Adrenal gland (tissue), 12 donors: ENCODE measurements around the gene AGPS. TPM values are rescaled to one million over a fixed set of nuclear protein-coding genes. Genes with fewer than 3 reads are reported as not detected.

Source experiments
- DNase-seq, 7 donors: peaks; one replicate each; pipeline ENCODE4 v3.0.0-alpha.2; 2019 to 2020
- H3K27ac ChIP-seq, 5 donors: fragments of 200-600 bp; sonication (generic) in 4 of 5; 1 replicate in 3 of 5; 2 replicates in 2 of 5; pipeline versions ENCODE4 v1.5.1 to v1.8.0; 2016 to 2020; ENCODE audit warnings: mild to moderate bottlenecking in 1 of 5
- H3K27me3 ChIP-seq: fragments of 200-600 bp; 2 replicates; pipeline ENCODE4 v1.8.0; 2021
- H3K36me3 ChIP-seq, 2 donors: fragments of 200-600 bp; replicated peaks in 1 of 2; 1 replicate in 1 of 2; 2 replicates in 1 of 2; pipeline versions ENCODE4 v1.5.1 to v1.8.0; 2018 to 2022
- H3K4me1 ChIP-seq, 2 donors: fragments of 200-600 bp; replicated peaks in 1 of 2; 1 replicate in 1 of 2; 2 replicates in 1 of 2; pipeline versions ENCODE4 v1.5.1 to v1.8.0; 2018 to 2021
- H3K4me3 ChIP-seq, 4 donors: fragments of 200-600 bp; sonication (generic) in 3 of 4; one replicate each; pipeline ENCODE4 v1.5.1; 2016 to 2018
- H3K9me3 ChIP-seq, 3 donors: fragments of 200-600 bp; sonication (generic) in 1 of 3; replicated peaks in 1 of 3; 1 replicate in 2 of 3; 2 replicates in 1 of 3; pipeline versions ENCODE4 v1.5.1 to v1.8.0; 2016 to 2021
- CTCF ChIP-seq, 6 experiments: fragments of 450-650 bp in 4 of 6; fragments of 200-600 bp in 2 of 6; sonication (generic) in 1 of 6; IDR thresholded peaks; 1 replicate in 5 of 6; 2 replicates in 1 of 6; pipeline versions ENCODE4 v1.5.1 to v1.8.0; 2016 to 2021; ENCODE audit warnings: antibody characterized with exemption in 6 of 6, mild to moderate bottlenecking in 2 of 6, moderate library complexity in 1 of 6
- POLR2A ChIP-seq, 2 donors: fragments of 450-650 bp; IDR thresholded peaks; one replicate each; pipeline ENCODE4 v1.6.1; 2017; ENCODE audit warnings: antibody characterized with exemption in 2 of 2, mild to moderate bottlenecking in 2 of 2, moderate library complexity in 1 of 2
- WGBS, 4 donors: extraction: QIAGEN DNeasy Blood & Tissue Kit in 2 of 4; methylation state at CpG; one replicate each; pipeline versions ENCODE4 v1.1.5 to v1.1.7; 2013 to 2017; 5-methylcytosine and 5-hydroxymethylcytosine counted together
- intact Hi-C, 2 donors: fragments of 100-400 bp; cut with DNase I; formaldehyde crosslinking; loops; one replicate each; pipeline versions ENCODE4 v1.14.1 to v1.15.0; 2022 to 2023
- polyA plus RNA-seq, 3 donors: library from polyadenylated mRNA; stranded (reverse); fragments of 200-250 nt in 2 of 3; fragments of 350-450 nt in 1 of 3; fragmentation: Illumina TruSeq in 1 of 3; extraction: RNeasy Lipid Tissue Mini Kit (QIAGEN cat#74804) in 1 of 3; gene quantifications; one replicate each; pipeline ENCODE4 v1.2.3, GENCODE V29; 2013 to 2014
- total RNA-seq, 9 donors: library from RNA; depleted of rRNA in 4 of 9; stranded (reverse); fragments of >200 nt in 4 of 9; fragments of 120-200 nt in 1 of 9; fragmentation: NEBNext Ultra II Directional in 1 of 9; extraction: Animal tissue kit (Norgen Biotek cat#: 25700) in 1 of 9; gene quantifications; one replicate each; pipeline versions ENCODE4 v1.1.0 to v1.2.4, GENCODE V29; 2013 to 2023
- donor health status: healthy with polysubstance abuse.
- donor health status: Bipolar disorder and iron deficiency.
- donor health status: DM: yes; HTN: yes; CAD: no.
- donor health status: DM: no; HTN: no; CAD: no.
- donor health status: DM: no; HTN: no; CAD: no.
- donor health status: DM: yes; HTN: yes; CAD: no.

The AGPS gene
- total and polyA plus RNA-seq, 12 donors = 3.8 to 43.1 (median 32.8) TPM

- Histone ChIP-seq H3K4me3 (no peak overlapping the region), H3K36me3 (no peaks in the 10 kb centered on the region), H3K27ac (no peak overlapping the region), H3K4me1 (peaks cover 0 to 4% of the 10 kb centered on the region in 2 donors), H3K27me3 (no peaks in the 10 kb centered on the region), H3K9me3 (no peaks in the 10 kb centered on the region)
- no peak for DNase-seq
- WGBS, 4 donors = 96 to 100% (median 97%) methylated on average over 1 of the region's 1 CpG; no CpG with 5 or more reads in 1 of the 4 donors
- intact Hi-C loops = no loop called here
- TF ChIP-seq POLR2A (IDR thresholded peaks at IDR 0.05) (no peak), CTCF (IDR thresholded peaks at IDR 0.05) (no peak)
These were observed 165.2 kb downstream of the AGPS start for GRCh38 chr2:177557794-177558193.

- H3K4me3 ChIP-seq = no peak overlapping the region
- no peaks in the 10 kb centered on the region for H3K36me3 ChIP-seq
- no peaks in the 10 kb centered on the region for H3K4me1 ChIP-seq
- DNase-seq = no peak
- no peak overlapping the region for H3K27ac ChIP-seq
- H3K27me3 ChIP-seq = no peaks in the 10 kb centered on the region
- WGBS, 4 donors = 97 to 100% (median 99%) methylated on average over 2 of the region's 2 CpGs
- no peak for TF ChIP-seq CTCF (IDR thresholded peaks at IDR 0.05)
- no peak for TF ChIP-seq POLR2A (IDR thresholded peaks at IDR 0.05)
- intact Hi-C loops = no loop called here
- no peaks in the 10 kb centered on the region for H3K9me3 ChIP-seq
These were observed 167.1 kb downstream of the AGPS start for GRCh38 chr2:177559638-177560037.

- no peaks in the 10 kb centered on the region for H3K9me3 ChIP-seq
- H3K4me3 ChIP-seq = no peak overlapping the region
- 41 to 70% (median 44%) methylated on average over 1 of the region's 1 CpG for WGBS, 4 donors
- no peak overlapping the region for H3K27ac ChIP-seq
- intact Hi-C loops = no loop called here
- no peaks in the 10 kb centered on the region for H3K4me1 ChIP-seq
- DNase-seq = no peak
- no peaks in the 10 kb centered on the region for H3K36me3 ChIP-seq
- TF ChIP-seq CTCF (IDR thresholded peaks at IDR 0.05) (no peak), POLR2A (IDR thresholded peaks at IDR 0.05) (no peak)
- no peaks in the 10 kb centered on the region for H3K27me3 ChIP-seq
These were observed 175.8 kb downstream of the AGPS start for GRCh38 chr2:177568390-177568789.

GRCh38 chr2:177568893-177569292 is 176.3 kb downstream of the AGPS start:
- no peak overlapping the region for H3K27ac ChIP-seq
- WGBS, 4 donors = 92 to 98% (median 94%) methylated on average over 5 of the region's 5 CpGs
- no peaks in the 10 kb centered on the region for H3K4me1 ChIP-seq
- H3K27me3 ChIP-seq = no peaks in the 10 kb centered on the region
- intact Hi-C loops = no loop called here
- no peaks in the 10 kb centered on the region for H3K9me3 ChIP-seq
- no peak overlapping the region for H3K4me3 ChIP-seq
- no peak for DNase-seq
- no peaks in the 10 kb centered on the region for H3K36me3 ChIP-seq
- TF ChIP-seq POLR2A (IDR thresholded peaks at IDR 0.05) (no peak), CTCF (IDR thresholded peaks at IDR 0.05) (no peak)
